Activated naive CD8-positive, alpha-beta T cell (primary cell): ENCODE results near the gene F12.
A peak's percentile ranks its signal among the peaks of the same experiment; 100 is the strongest.

Experiments
- H3K27ac Mint-ChIP-seq: one replicate; pipeline ENCODE4 v1.8.0; 2021; ENCODE audit warnings: mixed read lengths
- H3K27me3 Mint-ChIP-seq: one replicate; pipeline ENCODE4 v1.8.0; 2021; ENCODE audit warnings: mixed read lengths
- H3K36me3 Mint-ChIP-seq: one replicate; pipeline ENCODE4 v1.8.0; 2021; ENCODE audit warnings: mixed read lengths
- H3K4me1 Mint-ChIP-seq: one replicate; pipeline ENCODE4 v1.8.0; 2021; ENCODE audit warnings: low read depth, mixed read lengths
- H3K4me3 Mint-ChIP-seq: one replicate; pipeline ENCODE4 v1.8.0; 2021; ENCODE audit warnings: mild to moderate bottlenecking, mixed read lengths
- H3K9me3 Mint-ChIP-seq: one replicate; pipeline ENCODE4 v1.8.0; 2021; ENCODE audit warnings: low read depth, mixed read lengths

Gene F12

DNA sequence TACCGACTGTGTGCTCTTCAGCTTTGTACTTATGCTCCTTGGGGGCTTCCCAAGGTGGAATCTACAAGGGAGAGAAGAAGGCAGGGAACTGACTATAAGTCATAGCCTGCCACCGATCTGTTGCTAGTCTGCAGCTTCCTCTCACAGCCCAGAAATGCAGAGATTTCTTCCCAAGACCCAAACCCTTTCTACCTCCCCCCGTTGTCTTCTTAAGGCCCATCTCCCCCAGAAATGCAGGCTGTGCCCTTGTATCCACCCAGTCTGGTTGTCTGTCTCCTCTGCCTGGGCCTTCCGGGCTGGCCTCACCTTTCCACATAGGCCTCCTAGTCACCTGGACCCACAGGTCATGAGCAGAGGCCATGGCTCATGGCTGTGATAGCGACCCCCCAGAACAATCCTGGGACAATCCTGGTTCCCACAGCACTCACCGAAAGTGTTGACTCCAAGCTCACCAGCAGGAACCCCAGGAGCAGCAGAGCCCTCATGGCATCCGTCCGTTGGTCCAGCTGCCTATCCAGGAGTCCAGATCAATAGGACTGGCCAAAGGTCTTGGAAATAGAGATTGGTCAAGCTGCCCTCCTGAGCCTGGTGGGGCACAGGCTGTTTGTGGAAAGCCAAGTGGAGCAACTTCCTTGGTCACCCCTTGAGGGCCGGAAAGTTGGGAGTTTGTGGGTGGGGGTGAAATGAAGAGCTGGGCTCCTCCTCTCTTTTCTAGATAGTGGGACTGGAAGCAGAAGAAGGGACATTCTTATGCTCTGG lies at the start of gene F12:
Gene F12, minus strand, starts transcription at position 522 of the 759 bp plus-strand sequence. Its CDS starts 37 bp downstream, at position 485.
- Mint-ChIP-seq H3K4me1 (peaks cover 25% of the 10 kb centered on the region), H3K27me3 (no peaks in the 10 kb centered on the region), H3K4me3 (no peak within 1 kb of the TSS), H3K36me3 (no peaks in the 10 kb centered on the region), H3K9me3 (no peaks in the 10 kb centered on the region), H3K27ac (no peak within 1 kb of the TSS)

DNA sequence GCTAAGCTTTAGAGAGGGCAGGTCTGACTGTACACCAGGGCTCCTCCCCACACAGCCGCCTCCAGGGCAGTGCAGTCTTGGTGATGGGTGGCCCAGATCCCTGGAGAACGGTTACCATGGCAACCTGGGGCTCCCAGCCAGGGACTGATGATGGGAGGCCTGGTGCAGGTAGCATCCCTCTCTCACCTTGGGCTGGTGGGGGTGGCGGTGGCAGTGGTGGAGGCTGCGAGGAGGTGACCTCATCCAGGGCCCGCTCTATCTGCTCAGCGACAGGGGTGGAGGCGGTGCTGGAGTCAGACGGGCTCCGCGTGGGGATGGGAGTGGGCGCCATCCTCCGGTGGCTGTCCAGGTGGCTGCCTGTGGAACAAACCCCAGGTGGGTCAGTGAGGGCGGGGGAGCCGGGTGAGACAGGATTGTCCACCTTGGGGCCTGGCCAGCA lies 49.6 kb upstream of the F12 start:
- H3K27ac Mint-ChIP-seq = no peak overlapping the region
- no peak overlapping the region for H3K4me3 Mint-ChIP-seq
- H3K27me3 Mint-ChIP-seq = no peaks in the 10 kb centered on the region
- H3K9me3 Mint-ChIP-seq = no peaks in the 10 kb centered on the region
- peaks cover 2% of the 10 kb centered on the region for H3K36me3 Mint-ChIP-seq
- H3K4me1 Mint-ChIP-seq = peaks cover 14% of the 10 kb centered on the region

DNA sequence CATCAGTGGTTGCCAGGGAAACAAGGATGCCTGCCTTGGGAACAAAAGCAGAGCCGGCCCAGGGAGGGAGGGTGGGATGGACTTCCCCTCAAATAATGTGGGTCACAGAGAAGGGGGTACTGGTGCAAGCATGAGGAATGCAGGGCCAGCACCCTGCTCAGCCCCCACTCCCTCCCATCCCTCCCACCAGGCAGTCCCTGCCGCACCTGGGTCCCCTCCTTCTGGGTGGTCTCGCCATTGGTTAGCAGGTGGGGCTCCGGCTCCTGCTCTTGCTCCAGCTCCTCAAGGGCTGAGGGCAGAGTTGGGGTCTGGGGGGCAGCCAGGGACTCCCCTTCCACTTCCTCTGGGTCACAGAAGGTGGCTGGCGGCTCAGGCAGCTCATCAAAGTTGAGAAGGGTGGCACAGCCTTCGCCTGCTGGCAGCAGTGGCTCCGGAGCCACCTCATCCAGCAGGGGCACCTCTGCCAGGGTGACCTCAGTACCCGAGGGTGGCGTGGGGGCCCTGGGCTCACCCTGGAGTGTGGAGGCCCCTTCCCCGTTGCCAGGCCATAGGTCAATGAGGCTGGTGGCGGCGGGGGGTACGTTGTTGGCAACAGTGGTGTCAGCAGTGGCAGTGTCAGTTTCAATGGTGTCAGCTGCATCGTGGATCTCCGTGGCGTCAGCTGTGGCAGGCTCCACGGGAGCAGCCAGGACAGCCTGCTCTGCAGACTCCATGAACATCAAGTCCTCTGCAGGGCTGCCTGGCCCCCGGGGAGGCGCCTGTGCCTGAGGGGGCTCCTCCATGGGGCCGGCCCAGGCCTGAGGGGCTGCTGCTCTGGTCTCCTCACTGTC lies 48.7 kb upstream of the F12 start:
- Mint-ChIP-seq H3K4me3 (no peak overlapping the region), H3K36me3 (peaks cover 2% of the 10 kb centered on the region), H3K27ac (no peak overlapping the region), H3K4me1 (peaks cover 20% of the 10 kb centered on the region), H3K27me3 (no peaks in the 10 kb centered on the region), H3K9me3 (no peaks in the 10 kb centered on the region)

DNA sequence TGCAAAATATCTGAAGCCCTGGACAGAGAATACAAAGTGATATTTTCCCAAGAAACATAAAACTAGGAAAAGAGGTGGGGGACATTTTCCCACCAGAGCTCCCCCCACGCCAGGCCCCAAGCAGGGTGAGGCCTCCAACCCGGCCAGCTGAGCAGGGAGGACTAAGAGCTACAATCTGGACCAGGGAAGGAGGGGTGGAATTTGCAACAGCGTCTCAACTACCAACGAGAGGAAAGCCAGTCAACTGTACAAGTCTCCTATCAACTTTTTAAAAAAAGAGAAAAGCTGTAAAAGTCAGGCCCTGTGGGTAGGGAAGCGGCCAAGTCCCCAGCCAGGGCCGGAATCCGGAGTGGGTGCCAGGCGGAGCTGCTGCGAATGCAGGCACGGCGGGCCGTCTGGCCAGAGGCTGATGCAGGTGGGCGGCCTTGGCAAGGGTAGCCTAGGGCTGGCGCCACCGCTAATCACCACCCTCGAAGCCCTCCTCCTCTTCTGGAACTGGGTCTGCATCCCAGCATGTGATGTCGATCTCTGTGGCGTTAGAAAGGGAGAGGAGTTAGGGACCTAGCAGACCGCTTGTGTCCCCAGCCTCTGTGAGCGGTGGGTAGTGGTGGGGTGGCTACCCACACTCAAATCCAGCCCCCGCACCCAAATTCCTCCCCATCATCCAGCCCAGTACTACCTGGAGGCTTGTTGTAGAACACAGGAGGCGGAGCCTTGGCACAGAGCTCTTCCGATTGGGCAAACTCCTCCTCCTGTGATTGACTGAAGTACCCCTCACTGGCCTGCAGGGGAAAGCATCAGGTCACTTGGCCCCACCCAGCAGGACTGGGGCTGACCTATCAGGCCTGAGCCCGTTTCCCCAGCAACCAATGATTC lies 47.9 kb upstream of the F12 start:
- Mint-ChIP-seq H3K9me3 (no peaks in the 10 kb centered on the region), H3K27ac (peak overlapping the region; percentile 41), H3K27me3 (no peaks in the 10 kb centered on the region), H3K4me1 (peaks cover 20% of the 10 kb centered on the region), H3K36me3 (peaks cover 2% of the 10 kb centered on the region), H3K4me3 (peak overlapping the region; percentile 74)

DNA sequence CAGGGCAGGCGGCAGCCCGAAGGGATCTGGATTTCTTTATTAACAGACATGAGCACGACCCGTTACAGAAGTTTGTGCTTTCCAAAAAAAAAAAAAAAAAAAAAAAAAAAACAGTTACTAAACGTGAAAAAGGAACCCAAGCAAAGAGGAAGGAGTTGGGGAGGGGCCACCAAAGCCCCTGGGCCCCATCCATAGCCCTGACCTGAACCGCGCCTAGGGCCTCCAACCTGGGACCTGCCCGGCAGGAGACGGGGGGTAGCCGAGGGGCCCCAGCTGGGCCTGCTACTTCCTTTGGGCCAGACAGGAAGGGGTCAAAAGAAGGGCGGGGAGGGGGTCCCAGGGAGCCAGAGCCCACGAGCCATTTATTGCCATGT lies 47.2 kb upstream of the F12 start:
- peaks cover 2% of the 10 kb centered on the region for H3K36me3 Mint-ChIP-seq
- no peak overlapping the region for H3K27ac Mint-ChIP-seq
- peaks cover 23% of the 10 kb centered on the region for H3K4me1 Mint-ChIP-seq
- H3K9me3 Mint-ChIP-seq = no peaks in the 10 kb centered on the region
- H3K4me3 Mint-ChIP-seq = peak overlapping the region; percentile 86
- no peaks in the 10 kb centered on the region for H3K27me3 Mint-ChIP-seq

DNA sequence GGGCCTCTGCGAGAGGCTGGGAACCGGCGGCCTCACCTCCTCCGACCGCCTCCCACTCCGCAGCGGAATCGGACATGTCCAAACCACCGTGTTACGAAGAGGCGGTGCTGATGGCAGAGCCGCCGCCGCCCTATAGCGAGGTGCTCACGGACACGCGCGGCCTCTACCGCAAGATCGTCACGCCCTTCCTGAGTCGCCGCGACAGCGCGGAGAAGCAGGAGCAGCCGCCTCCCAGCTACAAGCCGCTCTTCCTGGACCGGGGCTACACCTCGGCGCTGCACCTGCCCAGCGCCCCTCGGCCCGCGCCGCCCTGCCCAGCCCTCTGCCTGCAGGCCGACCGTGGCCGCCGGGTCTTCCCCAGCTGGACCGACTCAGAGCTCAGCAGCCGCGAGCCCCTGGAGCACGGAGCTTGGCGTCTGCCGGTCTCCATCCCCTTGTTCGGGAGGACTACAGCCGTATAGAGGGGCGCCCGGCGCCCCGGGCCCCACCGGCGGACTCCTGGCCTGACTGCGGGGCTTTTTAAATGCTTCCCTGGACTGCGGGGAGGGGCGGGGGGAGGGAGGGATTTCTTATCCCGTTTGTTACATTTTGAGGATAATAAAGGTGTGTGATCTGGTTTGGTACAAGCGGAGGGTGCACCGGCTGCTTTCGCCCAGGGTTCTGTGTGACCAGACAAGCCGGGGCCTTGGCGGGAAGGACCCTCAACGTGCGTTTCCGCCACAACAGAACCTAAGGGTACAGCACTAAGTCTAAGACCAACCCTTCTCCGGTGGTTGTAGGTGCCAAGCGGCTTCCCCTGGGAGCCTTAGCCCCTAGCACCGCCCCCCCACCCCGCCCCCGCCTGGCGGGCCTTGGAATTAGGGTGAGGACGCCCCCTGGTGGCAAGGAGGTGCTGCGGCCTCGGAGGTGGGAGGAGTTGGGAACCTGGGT lies 46.6 kb upstream of the F12 start:
- Mint-ChIP-seq H3K4me1 (peaks cover 23% of the 10 kb centered on the region), H3K27me3 (no peaks in the 10 kb centered on the region), H3K36me3 (peaks cover 2% of the 10 kb centered on the region), H3K9me3 (no peaks in the 10 kb centered on the region), H3K4me3 (peak overlapping the region; percentile 86), H3K27ac (peak overlapping the region; percentile 79)

DNA sequence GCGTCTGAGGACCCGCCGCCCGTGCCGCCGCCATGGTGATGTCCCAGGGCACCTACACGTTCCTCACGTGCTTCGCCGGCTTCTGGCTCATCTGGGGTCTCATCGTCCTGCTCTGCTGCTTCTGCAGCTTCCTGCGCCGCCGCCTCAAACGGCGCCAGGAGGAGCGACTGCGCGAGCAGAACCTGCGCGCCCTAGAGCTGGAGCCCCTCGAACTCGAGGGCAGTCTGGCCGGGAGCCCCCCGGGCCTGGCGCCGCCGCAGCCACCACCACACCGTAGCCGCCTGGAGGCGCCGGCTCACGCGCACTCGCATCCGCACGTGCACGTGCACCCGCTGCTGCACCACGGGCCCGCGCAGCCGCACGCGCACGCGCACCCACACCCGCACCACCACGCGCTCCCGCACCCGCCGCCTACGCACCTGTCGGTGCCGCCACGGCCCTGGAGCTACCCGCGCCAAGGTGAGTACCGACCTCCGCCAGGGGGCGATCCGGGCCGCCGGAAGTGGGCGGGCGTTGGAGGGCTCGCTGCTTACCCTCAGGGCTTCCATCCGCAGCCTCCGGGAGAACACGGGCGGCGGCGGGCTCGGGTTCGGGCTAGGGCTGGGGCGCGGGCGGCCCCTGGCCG lies 45.8 kb upstream of the F12 start:
- Mint-ChIP-seq H3K27ac (no peak overlapping the region), H3K4me3 (peak overlapping the region; percentile 86), H3K9me3 (no peaks in the 10 kb centered on the region), H3K36me3 (peaks cover 2% of the 10 kb centered on the region), H3K4me1 (peaks cover 25% of the 10 kb centered on the region), H3K27me3 (no peaks in the 10 kb centered on the region)

DNA sequence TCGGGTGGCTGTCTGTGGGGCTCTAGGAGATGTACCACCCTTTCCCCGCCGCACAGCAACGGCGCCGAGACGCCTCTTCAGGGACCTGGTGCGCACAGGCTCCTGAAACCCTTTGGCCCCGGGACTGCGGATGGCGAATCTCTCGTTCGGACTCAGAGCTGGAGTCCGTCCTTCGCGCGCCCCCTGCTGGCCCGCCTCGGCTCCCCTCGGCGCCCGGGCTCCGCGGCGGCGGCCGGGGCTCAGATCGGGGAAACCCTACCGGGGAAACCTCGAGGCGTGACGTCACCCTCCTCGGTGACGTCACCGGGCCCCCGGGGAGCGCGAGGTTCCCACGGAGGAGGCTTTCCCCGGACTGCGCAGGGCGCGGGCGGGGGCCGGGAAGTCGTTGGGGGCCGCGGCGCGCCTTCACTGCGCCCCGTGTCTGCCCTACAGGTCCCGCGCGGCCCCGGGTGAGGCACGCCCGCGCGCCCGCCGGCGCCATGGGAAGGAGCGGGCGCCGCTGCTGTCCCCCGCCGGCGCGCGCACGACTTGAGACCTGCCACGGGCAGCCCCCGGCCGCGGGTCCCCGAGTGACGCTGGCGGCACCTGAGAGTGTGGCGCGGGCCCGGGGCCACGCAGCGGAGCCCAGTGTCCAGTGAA lies 45.2 kb upstream of the F12 start:
- no peaks in the 10 kb centered on the region for H3K27me3 Mint-ChIP-seq
- H3K27ac Mint-ChIP-seq = no peak overlapping the region
- no peaks in the 10 kb centered on the region for H3K9me3 Mint-ChIP-seq
- H3K36me3 Mint-ChIP-seq = peaks cover 2% of the 10 kb centered on the region
- peaks cover 25% of the 10 kb centered on the region for H3K4me1 Mint-ChIP-seq
- peak overlapping the region; percentile 86 for H3K4me3 Mint-ChIP-seq

DNA sequence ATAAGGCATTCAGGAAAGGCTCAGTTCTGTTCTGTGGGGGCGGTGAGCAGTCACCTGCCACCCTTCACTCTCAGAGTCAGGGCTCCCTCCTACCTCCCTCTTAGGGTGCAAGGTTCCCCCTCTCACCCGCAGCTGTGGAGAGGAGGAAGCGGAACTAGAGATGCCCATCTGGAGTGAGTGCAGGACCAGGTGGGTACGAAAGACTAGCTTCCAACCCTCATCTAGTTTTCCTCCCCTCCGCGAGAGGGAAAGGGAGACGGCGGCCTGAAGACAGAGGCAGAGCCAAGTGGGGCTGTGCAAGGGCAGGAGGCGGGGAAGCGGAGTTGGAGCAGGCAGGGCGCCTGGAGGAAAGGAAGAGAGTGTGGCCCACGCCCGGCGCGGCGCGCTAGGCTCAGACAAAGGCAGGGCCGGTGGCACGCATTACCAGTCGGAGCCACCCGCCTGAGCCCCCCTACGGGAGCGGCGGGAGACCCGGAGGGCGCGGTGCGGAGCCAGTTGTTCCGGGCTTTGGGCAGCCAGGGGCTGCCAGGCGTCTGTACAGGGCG lies 44.6 kb upstream of the F12 start:
- peak overlapping the region; percentile 86 for H3K4me3 Mint-ChIP-seq
- peaks cover 25% of the 10 kb centered on the region for H3K4me1 Mint-ChIP-seq
- H3K27me3 Mint-ChIP-seq = no peaks in the 10 kb centered on the region
- H3K27ac Mint-ChIP-seq = peak overlapping the region; percentile 73
- peaks cover 2% of the 10 kb centered on the region for H3K36me3 Mint-ChIP-seq
- no peaks in the 10 kb centered on the region for H3K9me3 Mint-ChIP-seq

DNA sequence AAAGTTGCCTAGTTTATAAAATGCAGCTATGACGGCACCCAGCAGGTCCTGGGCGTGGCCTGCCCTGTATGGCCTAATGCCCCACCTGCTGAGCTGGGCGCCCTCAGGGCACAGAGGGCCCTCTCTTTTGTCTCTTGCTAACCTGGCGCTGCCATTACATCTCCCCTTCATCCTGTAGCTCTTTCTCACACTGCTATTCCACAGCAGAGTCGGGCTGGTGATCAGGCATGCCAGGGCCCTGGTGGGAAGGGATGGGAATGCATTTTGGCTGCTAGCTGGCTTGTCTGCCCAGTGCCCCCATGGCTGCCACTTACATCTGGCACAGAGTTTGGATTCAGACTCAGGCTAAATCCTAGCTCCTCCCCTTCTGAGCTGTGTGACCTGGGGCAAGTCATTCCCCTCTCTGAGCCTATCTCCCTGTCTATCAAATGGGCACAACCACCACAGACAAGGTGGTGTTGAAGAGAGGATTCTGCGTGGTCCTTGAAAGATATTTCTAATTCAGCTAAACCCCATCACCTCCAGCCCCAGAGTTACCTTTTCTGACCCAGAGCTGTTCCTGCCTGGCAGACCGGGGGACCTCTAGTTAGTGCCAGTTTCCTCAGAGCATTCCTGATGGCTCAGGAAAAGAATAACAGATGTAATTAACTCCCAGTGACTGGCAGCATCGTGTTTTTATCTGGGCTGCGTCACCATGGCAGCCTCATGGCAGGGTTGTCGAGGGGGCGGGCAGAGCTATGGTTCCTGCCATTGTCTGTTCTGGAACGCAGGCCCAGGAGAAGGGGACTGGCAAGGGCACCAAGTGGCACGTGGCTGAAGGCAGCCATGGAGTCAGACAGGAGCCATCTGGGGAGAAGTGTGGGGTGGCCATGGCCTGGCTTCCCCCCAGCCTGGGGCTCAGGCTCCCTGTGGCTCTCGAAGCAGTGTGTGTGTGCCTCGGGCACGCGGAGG lies 43.6 kb upstream of the F12 start:
- Mint-ChIP-seq H3K4me1 (peaks cover 33% of the 10 kb centered on the region), H3K4me3 (peak overlapping the region; percentile 42), H3K9me3 (no peaks in the 10 kb centered on the region), H3K36me3 (peaks cover 2% of the 10 kb centered on the region), H3K27me3 (no peaks in the 10 kb centered on the region), H3K27ac (peak overlapping the region; percentile 54)

DNA sequence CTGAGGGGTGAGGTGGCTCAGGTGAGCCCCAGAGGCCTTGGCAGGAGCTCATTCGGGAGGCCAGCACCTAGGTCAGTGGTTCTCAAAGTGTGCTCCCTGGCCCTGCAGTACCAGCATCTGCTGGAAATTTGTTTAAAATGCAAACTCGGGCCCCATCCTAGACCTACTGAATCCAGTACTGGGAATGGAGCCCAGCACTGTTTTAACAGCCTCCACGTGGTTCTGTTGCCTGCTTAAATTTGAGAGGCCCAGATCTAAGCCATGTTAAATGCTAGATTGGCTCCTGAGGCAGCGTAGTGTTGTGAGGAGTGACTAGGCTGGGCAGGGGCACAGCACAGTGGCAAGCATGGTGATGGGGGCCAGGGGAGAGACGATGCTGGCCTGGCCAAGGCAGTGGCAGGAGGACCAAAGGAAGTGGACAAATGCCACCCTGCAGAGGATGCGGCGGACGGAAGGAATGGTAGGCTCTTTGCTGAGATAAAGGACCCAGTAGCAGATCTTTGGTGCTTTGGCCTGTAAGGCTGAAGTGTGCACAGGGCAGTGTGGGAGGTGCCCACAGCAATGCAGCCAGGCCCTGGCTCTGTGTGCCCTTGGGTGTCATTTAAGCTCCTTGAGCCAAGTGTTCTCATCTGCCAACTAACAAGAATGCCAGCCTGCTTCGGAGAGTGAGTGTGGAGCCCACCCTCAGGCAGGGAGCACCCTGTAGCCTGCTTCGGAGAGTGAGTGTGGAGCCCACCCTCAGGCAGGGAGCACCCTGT lies 41.5 kb upstream of the F12 start:
- Mint-ChIP-seq H3K27me3 (no peaks in the 10 kb centered on the region), H3K9me3 (no peaks in the 10 kb centered on the region), H3K36me3 (no peaks in the 10 kb centered on the region), H3K4me1 (peaks cover 32% of the 10 kb centered on the region), H3K4me3 (no peak overlapping the region), H3K27ac (peak overlapping the region; percentile 3)
